PC-9 (cell line): ENCODE measurements around the gene RHEX. TPM values are rescaled to one million over a fixed set of nuclear protein-coding genes. Genes with fewer than 3 reads are reported as not detected.

Source experiments
- BruUV-seq: library from RNA; stranded (reverse); fragments of 400-500 nt; replicated peaks from 2 replicates; lab custom pipeline; 2021; lab: Mats Ljungman, UMichigan
- CTCF ChIA-PET: fragments of 300-600 bp; sonication (Branson Sonifier 250); formaldehyde crosslinking; loops from one replicate; lab custom pipeline; 2022; ENCODE audit warnings: antibody characterized with exemption; lab: Charles Lee
- POLR2A ChIA-PET: fragments of 300-600 bp; sonication (Branson Sonifier 250); formaldehyde crosslinking; loops from one replicate; lab custom pipeline; 2022; ENCODE audit warnings: antibody characterized with exemption; ENCODE audit not compliant: unreplicated experiment; lab: Charles Lee
- DNase-seq, 2 experiments: peaks; one replicate each; pipeline versions ENCODE4 v3.0.0 to v3.0.0-alpha.2; 2015 to 2022; ENCODE audit warnings: mixed read lengths in 1 of 2
- H2AFZ ChIP-seq: fragments of 200-600 bp; sonication (generic); 2 replicates; pipeline ENCODE4 v1.8.1; 2017; ENCODE audit warnings: antibody characterized with exemption
- H3F3A ChIP-seq: fragments of 200-600 bp; sonication (generic); 2 replicates; pipeline ENCODE4 v1.8.1; 2017; ENCODE audit warnings: antibody characterized with exemption, mild to moderate bottlenecking, low read depth; ENCODE audit not compliant: insufficient read depth
- H3K27ac ChIP-seq: fragments of 200-600 bp; sonication (generic); 2 replicates; pipeline ENCODE4 v1.6.1; 2016; ENCODE audit warnings: mixed run types
- H3K27me3 ChIP-seq: fragments of 200-600 bp; sonication (generic); 2 replicates; pipeline ENCODE4 v1.6.1; 2016; ENCODE audit warnings: low read depth, mixed run types; ENCODE audit not compliant: insufficient read depth
- H3K36me3 ChIP-seq: fragments of 200-600 bp; sonication (generic); 2 replicates; pipeline ENCODE4 v1.6.1; 2016; ENCODE audit warnings: low read depth, mixed run types
- H3K4me1 ChIP-seq: fragments of 200-600 bp; sonication (generic); replicated peaks from 2 replicates; pipeline ENCODE4 v1.6.1; 2016; ENCODE audit warnings: mixed run types; ENCODE audit not compliant: insufficient read depth
- H3K4me2 ChIP-seq: fragments of 200-600 bp; sonication (generic); 2 replicates; pipeline ENCODE4 v1.6.1; 2017; ENCODE audit warnings: mixed run types
- H3K4me3 ChIP-seq: fragments of 200-600 bp; sonication (generic); 2 replicates; pipeline ENCODE4 v1.6.1; 2016; ENCODE audit warnings: mixed run types
- H3K79me2 ChIP-seq: fragments of 200-600 bp; sonication (generic); 2 replicates; pipeline ENCODE4 v1.6.1; 2017; ENCODE audit warnings: low read depth, mixed run types
- H3K9me2 ChIP-seq: fragments of 200-600 bp; sonication (generic); 2 replicates; pipeline ENCODE4 v1.8.1; 2017; ENCODE audit warnings: mild to moderate bottlenecking; ENCODE audit not compliant: insufficient read depth
- H3K9me3 ChIP-seq: fragments of 200-600 bp; sonication (generic); 2 replicates; pipeline ENCODE4 v1.8.1; 2016; ENCODE audit warnings: low read depth; ENCODE audit not compliant: insufficient read depth
- H4K20me1 ChIP-seq: fragments of 200-600 bp; sonication (generic); 2 replicates; pipeline ENCODE4 v1.8.1; 2017; ENCODE audit not compliant: insufficient read depth
- CTCF ChIP-seq: fragments of 200-600 bp; sonication (generic); conservative IDR thresholded peaks from 2 replicates; pipeline ENCODE4 v1.6.1; 2017; ENCODE audit warnings: mixed run types, antibody characterized with exemption, mild to moderate bottlenecking, moderate library complexity
- EZH2 ChIP-seq: fragments of 200-600 bp; sonication (generic); IDR thresholded peaks from 2 replicates; pipeline ENCODE4 v1.8.0; 2017; ENCODE audit warnings: antibody characterized with exemption, low read depth
- intact Hi-C: fragments of 100-400 bp; cut with micrococcal nuclease; formaldehyde crosslinking; loops from one replicate; pipeline ENCODE4 v1.10.0; 2022; ENCODE audit not compliant: unreplicated experiment
- total RNA-seq: library from RNA; stranded (reverse); gene quantifications from 2 replicates; pipeline ENCODE4 v1.2.3, GENCODE V29; 2021

The RHEX gene
- total RNA-seq, 1 experiment from 2014 or later, result not detected

GRCh38 chr1:206144605-206145004, 91.6 kb downstream of the RHEX start:
- Histone ChIP-seq H3K27ac (no peak overlapping the region), H3K4me1 (no peaks in the 10 kb centered on the region), H3K4me3 (no peak overlapping the region), H3K79me2 (no peaks in the 10 kb centered on the region), H2AFZ (no peak overlapping the region), H3K4me2 (no peak overlapping the region), H3K27me3 (peaks cover 14% of the 10 kb centered on the region), H4K20me1 (no peaks in the 10 kb centered on the region), H3K9me2 (no peaks in the 10 kb centered on the region), H3K36me3 (no peaks in the 10 kb centered on the region), H3F3A (no peaks in the 10 kb centered on the region), H3K9me3 (0 out of 2 replicates have a peak, but pooled peaks cover 4% of the 10 kb centered on the region)
- ChIA-PET POLR2A (no interaction called here), CTCF (no interaction called here)
- TF ChIP-seq CTCF (no peak), EZH2 (no peak)
- DNase-seq, result no peak
- intact Hi-C loops, result no loop called here
- no TSS peak for BruUV-seq

GRCh38 chr1:206145771-206146290, 92.9 kb downstream of the RHEX start:
- Histone ChIP-seq H3K36me3 (no peaks in the 10 kb centered on the region), H3K27me3 (peaks cover 4% of the 10 kb centered on the region), H3K9me3 (no peaks in the 10 kb centered on the region), H3K4me3 (no peak overlapping the region), H3K27ac (no peak overlapping the region), H4K20me1 (no peaks in the 10 kb centered on the region), H3K4me2 (no peak overlapping the region), H3K9me2 (no peaks in the 10 kb centered on the region), H3F3A (no peaks in the 10 kb centered on the region), H2AFZ (no peak overlapping the region), H3K79me2 (no peaks in the 10 kb centered on the region), H3K4me1 (no peaks in the 10 kb centered on the region)
- no peak for DNase-seq
- TF ChIP-seq EZH2, result no peak
- no peak for TF ChIP-seq CTCF
- ChIA-PET POLR2A (interaction anchor here (0.8 kb wide), 1 partner anchor 274 kb away, joined by 6 read pairs; no protein-coding TSS in a partner anchor), CTCF (no interaction called here)
- intact Hi-C loops, result no loop called here
- BruUV-seq, result no TSS peak

Other genes starting within 250 kb of the RHEX start
- 26.5 and 34.5 TPM in 2 replicates for gene SLC41A1, start 240.0 kb upstream of the RHEX start, total RNA-seq
- not detected in 2 replicates for gene PM20D1, start 203.0 kb upstream of the RHEX start, total RNA-seq
- 0.98 and 1.0 TPM in 2 replicates for gene SLC26A9, start 109.7 kb upstream of the RHEX start, total RNA-seq
- not detected in 2 replicates for gene RAB7B, start 49.8 kb upstream of the RHEX start, total RNA-seq
- 0.65 and 1.2 TPM in 2 replicates for gene CTSE, start 29.3 kb upstream of the RHEX start, total RNA-seq
- gene AVPR1B, start 64.2 kb downstream of the RHEX start, total RNA-seq, result not detected in 2 replicates
- gene FAM72A, start 149.7 kb downstream of the RHEX start, total RNA-seq, result 13.2 and 20.0 TPM in 2 replicates
- 130 and 135 TPM in 2 replicates for gene SRGAP2, start 150.4 kb downstream of the RHEX start, total RNA-seq